ENCODE measurements around the gene HAAO.

DNA sequence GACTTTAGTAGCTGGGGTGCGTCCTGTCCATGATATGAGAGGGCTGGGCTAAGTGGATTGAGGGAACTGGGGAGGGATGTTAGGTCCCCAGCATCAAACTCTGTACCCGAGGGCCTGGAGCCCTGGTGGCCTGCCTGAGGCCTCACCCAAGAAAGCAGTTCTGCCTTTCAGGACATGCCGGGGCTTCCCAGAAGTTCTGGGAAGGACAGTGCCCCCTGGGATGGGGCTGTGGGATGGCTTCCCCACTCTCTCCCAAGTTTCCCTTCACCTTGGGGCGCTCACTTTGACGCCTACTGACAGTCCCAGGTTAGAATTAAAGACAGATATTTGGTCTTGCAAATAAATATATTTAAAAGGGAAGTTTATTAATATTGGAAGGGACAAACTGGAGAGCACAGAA is 30.2 kb downstream of the HAAO start:
- TF ChIP-seq, protein P1, sequence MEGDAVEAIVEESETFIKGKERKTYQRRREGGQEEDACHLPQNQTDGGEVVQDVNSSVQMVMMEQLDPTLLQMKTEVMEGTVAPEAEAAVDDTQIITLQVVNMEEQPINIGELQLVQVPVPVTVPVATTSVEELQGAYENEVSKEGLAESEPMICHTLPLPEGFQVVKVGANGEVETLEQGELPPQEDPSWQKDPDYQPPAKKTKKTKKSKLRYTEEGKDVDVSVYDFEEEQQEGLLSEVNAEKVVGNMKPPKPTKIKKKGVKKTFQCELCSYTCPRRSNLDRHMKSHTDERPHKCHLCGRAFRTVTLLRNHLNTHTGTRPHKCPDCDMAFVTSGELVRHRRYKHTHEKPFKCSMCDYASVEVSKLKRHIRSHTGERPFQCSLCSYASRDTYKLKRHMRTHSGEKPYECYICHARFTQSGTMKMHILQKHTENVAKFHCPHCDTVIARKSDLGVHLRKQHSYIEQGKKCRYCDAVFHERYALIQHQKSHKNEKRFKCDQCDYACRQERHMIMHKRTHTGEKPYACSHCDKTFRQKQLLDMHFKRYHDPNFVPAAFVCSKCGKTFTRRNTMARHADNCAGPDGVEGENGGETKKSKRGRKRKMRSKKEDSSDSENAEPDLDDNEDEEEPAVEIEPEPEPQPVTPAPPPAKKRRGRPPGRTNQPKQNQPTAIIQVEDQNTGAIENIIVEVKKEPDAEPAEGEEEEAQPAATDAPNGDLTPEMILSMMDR (IDR thresholded peaks at IDR 0.05), result no peak
- TF ChIP-seq POLR2A (IDR thresholded peaks at IDR 0.05), result no peak
- no peak for TF ChIP-seq POLR2AphosphoS5 (IDR thresholded peaks at IDR 0.05)

Measured in prostate gland (tissue), 2 donors.